GM08714 (cell line): ENCODE results near the gene KCNQ1.

Experiments
- H3K4me3 ChIP-seq: fragments of 200-500 bp; sonication (Bioruptor generic); 2 replicates; pipeline ENCODE4 v1.5.1; 2014; ENCODE audit warnings: mild to moderate bottlenecking, low read length, inconsistent platforms
- ZNF274 ChIP-seq: IDR thresholded peaks from 2 replicates; pipeline ENCODE4 v1.6.1; 2012; ENCODE audit warnings: mild to moderate bottlenecking, low read depth, low read length

KCNQ1 gene

DNA sequence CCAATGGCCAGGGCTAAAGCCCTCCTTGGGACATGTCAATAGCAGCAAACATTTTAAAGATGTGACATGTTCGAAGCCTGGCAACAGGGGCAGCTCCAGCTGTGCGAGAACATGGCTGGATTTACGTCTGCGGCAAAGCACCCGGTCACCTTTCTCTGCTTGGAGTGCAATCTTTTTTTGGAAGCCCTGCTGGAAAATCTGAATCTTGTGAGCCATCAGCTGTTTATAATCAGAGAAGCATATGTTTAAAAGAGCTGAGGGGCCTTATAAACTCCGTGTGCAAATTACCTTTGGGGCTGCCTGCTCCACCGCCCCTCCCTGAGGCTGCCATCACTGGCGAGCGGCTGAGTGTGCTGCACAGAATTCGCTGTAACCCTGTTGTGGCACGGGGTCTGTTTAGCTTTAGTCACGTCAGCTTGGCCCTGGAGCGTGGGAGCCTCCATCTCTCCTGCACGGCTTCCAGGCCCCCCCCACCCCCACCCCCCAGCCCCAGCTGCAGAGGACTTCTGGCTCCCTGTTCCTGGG, 264.0 kb downstream of the KCNQ1 start:
- no peak overlapping the region for H3K4me3 ChIP-seq

DNA sequence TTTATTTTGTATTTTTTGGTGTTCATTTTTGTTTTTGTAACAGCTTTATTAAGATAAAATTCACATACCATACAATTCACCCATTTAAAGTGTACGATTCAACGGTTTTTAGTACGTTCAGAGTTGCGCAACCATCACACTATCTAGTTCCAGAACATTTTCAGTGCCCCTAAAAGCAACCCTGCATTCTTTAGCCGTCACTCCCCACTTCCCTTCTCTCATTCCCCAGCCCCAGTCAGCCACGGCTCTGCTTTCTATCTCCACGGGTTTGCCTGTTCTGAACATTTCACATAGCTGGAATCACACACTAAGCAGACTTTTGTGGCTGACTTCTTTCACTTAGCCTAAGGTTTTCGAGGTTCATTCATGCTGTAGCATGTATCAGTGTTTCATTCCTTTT, 264.6 kb downstream of the KCNQ1 start:
- no peak overlapping the region for H3K4me3 ChIP-seq
- no peak for TF ChIP-seq ZNF274

More for the DNA sequence above, 264.0 kb downstream of the KCNQ1 start:
- no peak for TF ChIP-seq ZNF274

DNA sequence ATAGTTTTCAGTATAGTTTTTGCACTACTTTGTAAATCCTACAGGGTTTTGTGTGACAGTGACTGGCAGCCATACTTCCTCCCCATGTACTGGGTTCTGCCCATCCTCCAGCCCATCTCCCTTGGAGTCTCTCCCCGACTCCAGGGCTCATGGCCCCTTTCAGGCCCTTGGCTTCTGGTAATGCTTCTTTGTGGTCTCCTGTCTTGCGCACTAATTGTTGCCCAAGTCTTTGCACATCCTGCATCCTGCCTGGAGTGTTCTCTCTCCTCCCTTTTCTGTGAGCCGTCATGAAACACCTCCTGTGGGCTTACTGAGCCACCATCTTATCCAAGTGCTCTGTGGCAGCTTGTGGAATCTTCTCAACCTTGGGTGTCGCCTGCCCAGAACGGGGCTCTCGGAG, 266.4 kb downstream of the KCNQ1 start:
- TF ChIP-seq ZNF274, result no peak
- no peak overlapping the region for H3K4me3 ChIP-seq

DNA sequence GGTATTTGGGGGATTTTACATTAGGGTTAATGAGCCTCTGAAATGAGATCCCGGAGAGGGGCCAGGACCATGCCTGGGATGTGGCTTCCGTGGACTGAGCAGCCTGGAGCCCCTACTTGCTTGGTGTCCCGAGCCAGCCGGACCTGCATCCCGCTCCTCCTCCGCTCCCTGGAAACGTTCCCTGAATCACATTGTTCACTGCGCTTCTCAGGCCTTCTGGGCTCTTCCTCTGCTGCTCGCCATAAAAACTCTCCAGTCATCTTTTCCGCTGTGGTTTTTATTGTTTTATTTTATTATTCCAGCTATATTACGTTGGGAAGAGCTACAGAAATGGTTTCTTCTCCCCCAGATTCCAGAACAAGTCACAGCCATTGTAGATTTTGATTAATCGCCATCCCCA, 268.3 kb downstream of the KCNQ1 start:
- no peak for TF ChIP-seq ZNF274
- H3K4me3 ChIP-seq, result no peak overlapping the region

DNA sequence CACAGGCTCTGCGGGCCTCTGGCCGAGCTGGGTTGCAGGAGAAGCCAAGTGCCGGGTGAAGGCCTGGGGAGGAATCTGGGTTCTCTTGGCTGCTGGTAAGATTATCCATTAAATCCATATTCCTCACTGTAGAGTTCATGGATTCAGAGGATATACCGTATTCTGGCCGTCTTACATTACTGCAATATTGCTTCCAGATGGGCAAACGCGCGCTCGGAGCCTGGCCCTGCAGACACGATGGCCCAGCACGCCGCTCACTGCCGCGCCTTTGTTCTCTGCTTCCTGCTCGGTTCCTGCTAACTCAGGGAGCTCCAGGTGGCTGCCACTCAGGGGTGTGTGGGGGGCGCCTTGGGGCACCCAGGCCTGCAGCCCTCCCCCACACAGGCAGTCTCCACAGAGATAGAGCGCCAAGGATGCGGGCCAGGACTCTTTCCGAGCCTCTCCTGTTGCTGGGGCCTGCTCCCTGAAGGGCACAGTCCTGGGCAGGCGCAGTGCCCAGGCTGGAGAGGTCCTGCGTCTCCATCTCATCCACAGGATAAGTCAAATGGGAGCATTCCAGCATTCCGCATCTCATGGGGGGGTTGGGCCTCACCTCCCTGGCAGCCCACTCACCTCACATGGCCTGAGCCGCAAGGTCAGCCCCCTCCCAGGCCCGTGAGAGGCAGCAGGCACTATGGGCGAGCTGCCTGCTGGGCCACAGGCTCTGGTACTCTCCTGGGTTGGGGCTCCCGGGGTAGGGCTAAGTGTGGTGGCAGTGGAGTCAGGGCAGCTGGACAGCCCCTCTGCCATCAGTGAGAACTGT, 269.1 kb downstream of the KCNQ1 start:
- H3K4me3 ChIP-seq, result no peak overlapping the region
- TF ChIP-seq ZNF274, result no peak

DNA sequence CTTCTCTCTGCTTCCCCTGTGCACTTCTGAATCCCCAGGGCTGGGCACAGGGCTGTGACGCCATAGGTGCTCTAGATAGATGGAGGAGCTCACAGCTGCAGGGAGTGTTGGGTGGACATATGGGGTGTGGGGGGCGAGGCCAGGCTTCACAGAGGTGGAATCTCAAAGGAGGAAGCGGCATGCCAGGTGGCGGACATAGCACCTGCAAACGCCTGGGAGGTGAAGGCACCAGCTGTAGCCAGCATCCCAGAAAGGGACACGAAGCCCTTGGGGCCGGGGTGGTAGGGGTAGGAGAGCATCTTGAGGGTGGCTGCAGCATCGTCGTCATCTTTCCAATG, 269.6 kb downstream of the KCNQ1 start:
- TF ChIP-seq ZNF274, result no peak
- no peak overlapping the region for H3K4me3 ChIP-seq

DNA sequence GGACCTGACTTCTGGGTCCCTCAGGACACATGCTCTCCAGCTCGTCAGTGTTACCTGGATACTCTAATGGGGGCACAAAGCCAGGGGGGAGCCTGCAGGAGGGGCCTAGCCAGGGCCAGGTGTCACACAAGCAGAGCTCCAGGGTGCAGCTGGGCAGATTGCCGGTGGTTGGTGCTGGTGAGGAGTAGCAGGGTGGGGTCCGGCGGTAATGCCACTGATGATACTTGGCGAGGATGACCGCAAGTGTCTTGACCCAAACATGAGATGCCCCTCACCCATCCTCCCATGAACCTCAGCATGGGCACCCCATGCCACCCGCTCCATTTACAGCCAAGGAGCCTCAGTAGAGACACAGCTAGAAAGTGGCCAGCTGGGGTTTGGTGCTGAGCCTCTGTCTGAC, 270.1 kb downstream of the KCNQ1 start:
- no peak for TF ChIP-seq ZNF274
- H3K4me3 ChIP-seq, result no peak overlapping the region

DNA sequence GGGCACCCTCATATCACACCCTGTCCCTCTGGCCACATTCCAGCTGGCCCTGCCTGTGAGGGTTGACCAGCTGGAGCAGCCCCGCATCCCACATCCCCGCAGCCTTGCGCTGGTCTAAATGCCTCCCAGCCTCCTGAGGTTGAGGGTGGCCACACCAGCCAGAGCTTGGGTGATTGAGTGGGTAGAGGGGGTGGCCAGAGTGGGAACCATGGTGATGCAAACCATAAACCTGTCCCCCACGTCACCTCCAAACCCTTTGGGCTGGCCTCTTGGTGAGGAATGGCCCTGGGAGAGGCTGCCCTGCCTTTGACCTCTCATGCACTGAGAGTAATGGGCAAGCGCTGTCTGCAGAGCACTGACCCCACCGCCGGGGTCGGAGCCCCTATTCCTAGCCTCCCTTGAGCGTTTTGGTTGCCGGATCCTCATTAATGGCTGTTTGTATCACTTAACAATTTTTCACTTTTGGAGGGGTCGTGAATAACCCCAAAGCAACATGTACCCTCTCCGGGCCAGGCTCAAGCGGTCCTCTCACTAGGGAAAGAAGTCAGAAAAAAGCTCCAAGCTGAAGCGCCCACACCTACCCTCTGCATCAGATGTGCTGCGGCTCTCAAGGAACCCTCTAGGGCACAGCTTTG, 271.0 kb downstream of the KCNQ1 start:
- no peak overlapping the region for H3K4me3 ChIP-seq
- no peak for TF ChIP-seq ZNF274

DNA sequence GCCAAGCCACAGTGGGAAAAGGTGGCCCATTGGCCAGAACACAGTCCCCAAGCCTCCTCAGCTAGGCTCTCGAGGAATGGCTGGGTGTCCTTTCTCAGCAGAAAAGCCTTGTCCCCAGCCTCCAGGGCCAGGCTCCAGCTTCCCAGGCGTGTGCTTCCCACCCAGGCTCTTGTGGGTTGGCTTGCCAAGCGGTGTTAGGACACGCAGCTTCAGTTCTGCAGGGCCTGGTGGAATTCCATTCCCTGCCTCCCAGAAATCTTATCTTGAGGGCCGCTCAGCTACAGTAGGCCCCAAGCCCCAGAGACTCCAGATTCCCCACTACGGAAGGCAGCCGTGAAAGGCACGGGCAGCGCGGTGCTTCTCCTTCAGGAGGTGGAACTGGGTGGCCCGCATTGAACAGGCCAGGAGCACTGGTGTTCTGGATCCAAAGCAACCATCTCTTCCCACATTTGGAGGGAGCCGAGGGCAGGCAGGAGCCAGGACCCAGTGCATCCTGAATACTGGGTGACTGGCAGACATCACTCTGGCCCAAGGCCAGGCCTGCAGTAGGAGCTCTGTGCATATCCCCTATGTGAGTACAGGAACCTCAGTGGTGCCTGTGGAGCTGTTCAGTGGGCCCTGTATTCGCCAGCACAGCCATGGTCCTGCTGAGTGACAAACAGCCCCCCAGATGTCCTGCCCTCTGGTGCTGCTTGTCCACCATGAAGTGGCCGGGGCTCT, 271.7 kb downstream of the KCNQ1 start:
- no peak for TF ChIP-seq ZNF274
- no peak overlapping the region for H3K4me3 ChIP-seq

DNA sequence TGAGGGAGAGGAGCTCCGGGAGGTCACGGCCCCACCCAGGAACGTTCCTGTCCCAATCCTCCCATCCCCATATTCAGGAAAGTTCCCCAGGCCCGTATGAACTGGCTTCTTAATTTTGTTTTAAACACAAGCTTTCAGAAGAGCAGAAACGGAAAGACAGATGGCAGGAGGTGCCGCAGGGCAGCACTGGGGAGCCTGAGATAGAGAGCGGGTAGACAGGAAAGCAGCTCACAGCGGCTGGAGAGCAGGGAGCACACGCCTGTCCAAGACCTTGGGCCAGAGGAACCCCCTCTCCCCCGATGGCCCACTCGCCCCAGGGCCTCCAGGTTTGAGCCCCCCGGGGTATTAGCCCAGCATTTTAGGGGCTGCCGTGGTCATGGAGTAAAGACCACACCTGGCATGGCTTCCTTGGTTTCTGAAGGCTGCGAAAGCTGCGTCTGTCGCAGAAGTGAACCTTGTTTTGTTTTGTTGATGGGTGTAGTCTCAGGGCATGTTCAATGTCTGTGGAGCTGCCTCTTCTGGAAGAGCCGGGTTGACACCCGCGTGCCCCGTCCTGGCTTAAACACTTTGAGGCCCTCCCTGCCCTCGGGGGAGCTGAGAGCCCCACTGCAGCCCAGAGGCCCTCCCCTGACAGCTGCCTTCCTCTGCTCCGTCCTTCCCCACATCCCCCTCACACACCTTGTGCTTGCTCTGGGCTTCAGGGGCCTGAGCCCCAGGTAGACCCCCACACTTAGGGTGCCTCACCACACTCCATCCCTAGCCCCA, 272.9 kb downstream of the KCNQ1 start:
- no peak for TF ChIP-seq ZNF274

DNA sequence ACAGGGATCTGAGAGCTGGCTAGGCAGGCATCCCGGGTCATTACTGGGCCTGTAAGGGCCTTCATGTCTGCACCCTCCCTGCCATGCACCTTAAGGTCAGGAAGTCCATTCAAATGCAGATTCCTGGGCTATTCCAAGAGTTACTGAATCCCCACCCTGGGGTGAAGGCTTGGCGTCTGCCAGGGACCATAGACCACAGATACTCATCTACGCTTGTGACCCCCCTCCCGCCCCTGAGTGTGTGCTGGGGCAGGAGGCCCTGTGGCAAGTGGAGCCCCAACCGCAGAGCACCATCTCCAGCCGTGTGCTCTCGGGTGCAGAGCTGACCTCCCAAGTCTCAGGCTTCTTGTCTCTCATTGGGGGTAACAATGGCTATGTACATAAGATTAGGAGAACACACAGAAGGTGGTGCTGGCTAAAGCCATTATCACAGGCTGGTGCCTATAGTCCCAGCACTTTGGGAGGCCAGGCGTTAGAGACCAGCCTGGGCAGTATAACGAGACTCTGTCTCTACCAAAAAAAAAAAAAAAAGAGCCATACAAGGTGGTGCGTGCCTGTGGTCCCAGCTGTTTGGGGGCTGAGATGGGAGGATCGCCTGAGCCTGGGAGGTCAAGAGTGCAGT, 274.1 kb downstream of the KCNQ1 start:
- no peak overlapping the region for H3K4me3 ChIP-seq
- TF ChIP-seq ZNF274, result no peak

More for the DNA sequence above, 272.9 kb downstream of the KCNQ1 start:
- H3K4me3 ChIP-seq, result no peak overlapping the region

DNA sequence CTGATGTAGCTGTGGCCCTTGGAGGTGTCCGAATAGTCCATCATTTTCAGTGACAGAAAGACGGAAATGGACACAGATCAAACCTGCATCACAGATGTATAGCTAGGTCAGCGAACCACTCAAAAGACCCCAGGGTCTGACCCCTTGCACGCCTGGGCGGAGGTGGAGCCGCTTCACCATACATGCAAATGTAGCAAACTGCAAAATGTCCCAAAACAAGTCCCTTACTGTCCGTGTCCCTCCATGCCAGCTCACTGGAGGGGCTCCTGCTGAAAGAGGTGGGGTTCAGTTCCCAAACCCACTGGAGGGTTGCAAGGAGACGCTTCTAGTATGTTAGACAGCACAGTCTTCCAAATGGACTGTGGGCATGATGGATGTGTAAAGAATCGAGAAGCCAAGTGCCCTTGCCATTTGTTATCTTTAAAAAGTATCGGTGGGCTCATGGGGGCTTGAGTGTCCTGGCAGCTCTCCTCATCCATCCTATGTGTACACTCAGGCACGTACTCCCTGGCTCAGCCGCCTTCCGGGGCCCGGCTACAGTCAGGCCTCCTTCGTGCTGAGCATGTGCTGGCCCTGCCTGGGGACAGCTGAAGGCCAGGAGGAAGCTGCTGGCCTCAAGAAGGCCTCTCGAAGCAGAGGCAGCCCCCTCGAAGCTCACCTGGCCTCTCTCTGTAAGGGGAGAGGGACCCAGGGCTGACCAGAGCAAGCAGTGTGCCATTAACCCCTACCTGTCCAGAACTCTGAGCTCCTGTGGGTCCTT, 275.2 kb downstream of the KCNQ1 start:
- no peak for TF ChIP-seq ZNF274
- H3K4me3 ChIP-seq, result no peak overlapping the region
